NCI-H2196 (cell line): ENCODE measurements around the gene OR2G6.
"Not testable (repeated sequence)": the region's sequence is repeated elsewhere in the genome, so short reads cannot be mapped to it uniquely, and the experiment has no call there.

ENCODE experiments used
- DNase-seq: peaks from one replicate; lab custom pipeline; 2025; ENCODE audit not compliant: unreplicated experiment; lab: John Stamatoyannopoulos, UW

The OR2G6 gene

DNA sequence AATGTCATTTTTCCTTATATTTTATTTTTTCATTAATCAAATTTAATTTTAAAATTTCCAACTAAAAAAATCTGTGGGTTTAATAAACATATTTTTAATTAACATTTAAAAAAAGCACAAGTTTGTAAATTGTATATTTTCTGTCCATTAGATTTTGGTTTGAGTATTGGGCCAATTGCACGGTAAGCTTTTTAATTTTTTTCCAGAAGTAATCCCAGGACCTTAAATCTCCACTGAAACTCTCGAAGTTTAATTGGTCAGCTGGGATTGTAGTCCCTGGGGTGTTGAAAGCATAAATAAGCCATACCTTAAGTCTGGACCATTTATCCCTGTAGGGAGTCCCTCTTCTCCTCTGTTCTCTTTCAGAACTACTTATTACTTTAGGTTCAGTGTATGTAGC, at the start of gene OR2G6:
OR2G6 (plus strand) TSS at position 301 of the 400 bp plus-strand sequence. CDS start 13,574 bp downstream, outside the sequence.
- not testable (repeated sequence) for DNase-seq

DNA sequence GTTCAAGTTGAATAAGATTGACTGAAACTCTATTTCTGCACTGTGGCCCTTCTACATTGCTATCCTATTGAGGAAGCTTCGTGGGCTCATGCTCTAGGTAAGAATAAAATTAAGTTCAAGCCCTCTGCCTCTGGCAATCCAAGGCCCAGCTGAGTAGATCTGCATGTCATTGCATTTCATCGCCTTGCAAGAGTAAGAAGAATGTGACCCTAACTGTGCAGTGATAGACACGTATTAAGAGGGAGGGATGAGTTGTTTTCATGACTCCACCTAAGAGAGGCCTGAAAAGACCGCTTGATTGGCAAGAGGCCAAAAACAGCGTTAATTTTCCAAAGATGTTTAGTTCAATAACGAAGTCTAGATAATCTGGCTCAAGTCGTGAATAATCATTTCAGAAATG, 48.8 kb upstream of the OR2G6 start:
- DNase-seq, result not testable (repeated sequence)

DNA sequence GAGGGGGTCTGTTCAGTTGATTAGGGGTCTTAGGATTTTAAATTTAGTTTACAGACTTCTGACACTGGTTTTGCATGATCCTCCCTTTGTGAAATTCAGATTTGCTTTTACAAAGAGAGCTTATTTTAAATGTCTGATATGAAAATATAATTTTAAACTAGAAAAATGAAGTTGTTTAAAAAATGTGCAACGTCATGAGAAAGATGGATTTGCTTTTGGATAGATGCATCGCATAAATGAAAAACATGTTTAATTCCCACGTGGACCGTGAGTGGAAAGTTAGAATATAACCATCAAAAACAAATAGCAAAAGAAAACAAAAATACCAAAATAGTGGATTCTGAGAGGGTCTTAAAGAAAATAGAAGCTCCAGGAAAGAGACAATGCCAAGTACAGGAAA, 36.7 kb upstream of the OR2G6 start:
- DNase-seq, result no peak

DNA sequence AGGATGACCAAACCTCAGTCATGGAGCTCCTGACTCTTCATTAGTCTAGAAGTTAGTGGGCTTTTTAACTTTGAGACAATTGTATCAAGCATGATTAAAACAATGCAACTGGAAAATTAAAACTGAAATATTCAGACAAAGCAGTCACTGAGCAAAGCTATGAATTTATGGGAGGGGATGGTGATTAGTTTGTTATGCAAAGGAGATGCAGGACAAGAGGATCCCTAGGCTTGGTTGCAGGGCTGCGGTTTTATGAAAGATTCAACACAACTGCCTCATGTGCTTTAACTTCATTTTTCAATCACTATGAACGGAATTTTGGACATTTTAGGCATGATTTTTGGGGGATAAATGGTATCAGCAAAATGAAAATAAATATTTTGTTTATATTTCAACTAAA, 35.8 kb upstream of the OR2G6 start:
- DNase-seq, result not testable (repeated sequence)

DNA sequence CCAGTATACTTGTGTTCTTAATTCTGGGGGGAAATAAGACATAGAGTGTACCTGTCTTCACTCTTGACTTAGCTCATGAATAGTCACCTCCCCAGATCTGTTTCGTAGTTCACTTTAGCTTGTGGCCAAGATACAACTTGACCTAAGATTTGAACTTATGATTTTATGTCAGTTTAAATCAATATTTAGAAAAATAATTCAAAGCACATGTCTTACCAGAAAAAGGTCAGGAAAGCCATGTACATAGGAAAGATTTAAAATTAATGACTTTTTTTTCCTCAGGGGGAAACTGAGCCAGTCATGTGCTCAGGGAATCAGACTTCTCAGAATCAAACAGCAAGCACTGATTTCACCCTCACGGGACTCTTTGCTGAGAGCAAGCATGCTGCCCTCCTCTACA, 34.8 kb upstream of the OR2G6 start, which contains the start of gene OR2T3:
OR2T3 (plus strand) TSS at position 301 of the 400 bp plus-strand sequence; CDS start at position 301, 0 bp downstream.
- DNase-seq, result not testable (repeated sequence)

DNA sequence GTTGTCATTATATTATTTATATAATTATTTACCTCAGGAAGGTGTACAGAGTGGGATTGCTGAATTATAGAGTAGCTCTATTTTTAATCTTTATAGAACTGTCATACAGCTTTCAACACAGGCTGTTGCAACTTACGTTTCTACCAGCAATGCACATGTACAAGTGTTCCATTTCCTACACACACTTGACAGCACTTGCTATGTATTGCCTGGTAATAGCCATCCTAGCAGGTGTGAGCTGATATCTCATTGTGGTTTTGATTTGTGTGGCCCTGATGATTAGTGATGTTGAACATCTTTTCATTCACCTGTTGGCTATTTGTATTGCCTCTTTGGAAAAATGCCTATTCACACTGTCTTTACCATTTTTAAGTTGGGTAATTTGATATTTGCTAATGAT, 32.2 kb upstream of the OR2G6 start:
- DNase-seq, result not testable (repeated sequence)

DNA sequence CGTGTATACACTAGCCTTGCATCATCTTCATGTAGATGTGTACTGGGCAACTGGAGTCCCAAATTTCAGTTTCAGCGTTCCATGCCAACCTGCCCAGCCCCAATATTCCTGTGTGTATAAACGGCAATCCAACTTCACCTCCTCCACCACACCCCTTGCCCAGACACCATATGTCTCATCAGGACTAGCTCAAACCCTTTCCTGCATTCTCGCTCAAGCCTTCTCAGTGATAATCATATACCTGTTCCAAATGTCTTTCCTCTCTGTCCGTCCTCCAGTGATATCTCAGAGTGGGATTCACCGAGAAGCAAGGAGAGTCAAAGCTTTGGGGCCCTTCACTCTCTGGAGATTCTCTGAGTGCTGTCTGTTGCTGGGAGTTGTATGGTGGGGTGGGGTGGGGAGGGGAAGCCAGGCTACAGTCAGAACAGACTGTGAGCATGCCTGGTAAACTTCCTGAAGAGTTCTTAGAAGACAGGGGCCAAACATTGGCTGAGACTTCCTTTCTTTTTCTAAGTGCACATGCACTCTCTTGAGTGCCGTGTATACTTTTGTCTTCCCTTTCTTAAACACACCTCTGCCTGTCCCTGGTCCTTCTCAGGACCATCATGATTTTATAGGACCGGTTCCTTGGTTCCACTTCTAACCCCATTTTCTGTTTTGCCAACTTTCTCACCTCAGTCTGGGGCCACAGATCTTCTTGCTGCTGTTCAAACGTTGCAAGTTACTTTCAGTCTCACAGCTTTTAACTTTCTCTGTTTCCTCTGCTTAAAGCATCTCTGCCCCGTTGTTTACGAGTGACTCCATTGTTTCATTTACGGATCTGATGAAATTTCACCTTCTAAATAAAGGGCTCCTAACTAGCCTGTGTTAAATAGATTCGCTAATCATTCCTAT, 25.9 kb upstream of the OR2G6 start:
- DNase-seq, result not testable (repeated sequence)

DNA sequence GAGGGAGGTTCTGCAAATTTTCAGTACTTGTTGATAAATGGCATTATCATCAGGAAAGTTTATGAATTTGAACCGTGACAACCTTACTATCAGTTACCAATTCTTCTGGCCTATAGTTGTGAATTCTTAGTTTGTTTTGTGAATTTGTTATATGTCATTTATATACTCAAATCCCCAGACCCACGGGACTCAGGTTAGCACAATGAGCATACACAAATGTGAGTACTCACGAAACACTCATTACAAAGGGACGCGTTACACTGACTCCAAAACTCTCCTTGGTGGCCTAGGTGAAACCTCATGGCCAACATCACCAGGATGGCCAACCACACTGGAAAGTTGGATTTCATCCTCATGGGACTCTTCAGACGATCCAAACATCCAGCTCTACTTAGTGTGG, 19.6 kb upstream of the OR2G6 start, which contains the start of gene OR2T5:
OR2T5 (plus strand) TSS at position 301 of the 400 bp plus-strand sequence; CDS start at position 301, 0 bp downstream.
- DNase-seq, result not testable (repeated sequence)

DNA sequence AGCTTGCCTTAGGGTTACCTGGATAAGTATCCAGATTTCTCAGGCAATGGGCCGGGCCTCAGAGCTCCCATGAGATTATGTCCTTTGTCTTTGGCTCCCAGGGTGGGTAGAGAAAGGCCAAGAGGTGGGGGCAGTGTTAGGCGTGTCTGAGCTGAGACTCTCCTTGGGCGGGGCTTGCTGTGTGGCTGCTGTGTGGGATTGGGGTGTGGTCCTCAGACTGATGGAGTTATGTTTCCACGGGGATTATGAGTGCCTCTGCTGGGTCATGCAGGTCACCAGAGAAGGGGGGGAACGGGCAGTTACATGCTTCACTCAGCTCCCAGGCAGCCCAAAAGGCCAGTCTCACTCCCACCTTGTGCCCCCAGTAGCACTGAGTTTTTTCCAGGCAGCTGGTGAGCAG, 11.2 kb upstream of the OR2G6 start:
- not testable (repeated sequence) for DNase-seq

DNA sequence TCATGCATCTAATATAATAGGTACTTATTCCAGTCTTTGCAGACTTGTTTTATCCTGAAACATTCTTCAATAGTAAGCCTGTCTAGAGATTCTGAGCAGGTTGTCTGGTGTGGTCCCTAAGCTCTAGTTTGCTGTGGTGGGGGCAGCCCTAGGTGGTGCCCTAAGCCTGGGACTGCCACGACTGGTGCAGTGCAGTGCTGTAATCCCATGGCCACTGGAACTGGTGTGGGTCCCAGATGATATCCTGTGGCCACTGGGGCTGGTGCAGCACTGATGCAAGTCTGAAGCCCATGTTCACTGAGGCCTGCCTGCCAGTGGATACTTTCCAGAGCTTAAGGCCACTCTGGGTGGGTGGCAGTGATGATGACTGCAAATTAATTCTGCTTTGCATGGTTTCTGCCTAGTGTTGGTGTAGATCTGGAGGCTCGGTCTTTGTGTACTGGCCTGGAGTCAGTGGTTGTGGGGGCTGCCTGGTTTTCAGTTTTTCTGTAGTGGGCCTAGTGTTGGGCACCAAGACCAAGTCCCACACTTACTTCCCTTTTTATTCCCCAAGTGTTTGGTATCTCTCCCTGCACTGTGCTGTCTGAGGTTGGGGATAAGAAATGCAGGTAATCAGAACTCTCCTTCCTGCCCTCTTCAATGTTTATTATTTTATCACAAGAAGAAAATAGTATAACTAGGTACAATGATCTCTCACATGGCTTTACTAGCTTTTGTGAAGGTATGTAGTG, 7.4 kb upstream of the OR2G6 start:
- DNase-seq, result not testable (repeated sequence)

DNA sequence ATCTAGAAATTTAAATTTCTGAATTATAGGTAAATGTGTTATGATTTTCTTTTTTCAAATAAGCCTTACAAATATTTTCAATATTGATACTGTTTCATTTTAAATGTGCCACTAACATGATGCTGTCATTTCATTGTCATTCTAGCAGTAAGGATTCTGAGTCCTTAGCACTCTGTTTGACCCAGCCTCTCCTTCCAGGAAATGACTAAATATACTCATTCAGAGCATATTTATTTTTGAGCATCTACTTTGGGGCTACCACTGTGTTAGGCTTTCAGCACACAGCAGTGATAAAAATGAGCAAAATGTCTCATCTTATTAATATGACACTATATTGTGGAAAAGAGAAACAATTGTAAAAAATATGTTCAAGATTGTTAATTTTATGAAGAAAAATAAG, 2.3 kb downstream of the OR2G6 start:
- DNase-seq, result not testable (repeated sequence)

DNA sequence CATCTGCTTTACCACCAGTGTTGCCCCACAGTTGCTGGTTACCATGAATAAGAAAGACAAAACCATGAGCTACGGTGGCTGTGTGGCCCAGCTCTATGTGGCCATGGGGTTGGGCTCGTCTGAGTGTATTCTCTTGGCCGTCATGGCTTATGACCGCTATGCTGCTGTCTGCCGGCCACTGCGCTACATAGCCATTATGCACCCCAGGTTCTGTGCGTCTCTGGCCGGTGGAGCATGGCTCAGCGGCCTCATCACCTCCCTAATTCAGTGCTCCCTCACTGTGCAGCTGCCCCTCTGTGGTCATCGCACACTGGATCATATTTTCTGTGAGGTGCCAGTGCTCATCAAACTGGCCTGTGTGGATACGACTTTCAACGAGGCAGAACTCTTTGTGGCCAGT, 14.0 kb downstream of the OR2G6 start:
- DNase-seq, result no peak

DNA sequence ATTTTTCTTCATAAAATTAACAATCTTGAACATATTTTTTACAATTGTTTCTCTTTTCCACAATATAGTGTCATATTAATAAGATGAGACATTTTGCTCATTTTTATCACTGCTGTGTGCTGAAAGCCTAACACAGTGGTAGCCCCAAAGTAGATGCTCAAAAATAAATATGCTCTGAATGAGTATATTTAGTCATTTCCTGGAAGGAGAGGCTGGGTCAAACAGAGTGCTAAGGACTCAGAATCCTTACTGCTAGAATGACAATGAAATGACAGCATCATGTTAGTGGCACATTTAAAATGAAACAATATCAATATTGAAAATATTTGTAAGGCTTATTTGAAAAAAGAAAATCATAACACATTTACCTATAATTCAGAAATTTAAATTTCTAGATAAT, 29.6 kb downstream of the OR2G6 start:
- not testable (repeated sequence) for DNase-seq

DNA sequence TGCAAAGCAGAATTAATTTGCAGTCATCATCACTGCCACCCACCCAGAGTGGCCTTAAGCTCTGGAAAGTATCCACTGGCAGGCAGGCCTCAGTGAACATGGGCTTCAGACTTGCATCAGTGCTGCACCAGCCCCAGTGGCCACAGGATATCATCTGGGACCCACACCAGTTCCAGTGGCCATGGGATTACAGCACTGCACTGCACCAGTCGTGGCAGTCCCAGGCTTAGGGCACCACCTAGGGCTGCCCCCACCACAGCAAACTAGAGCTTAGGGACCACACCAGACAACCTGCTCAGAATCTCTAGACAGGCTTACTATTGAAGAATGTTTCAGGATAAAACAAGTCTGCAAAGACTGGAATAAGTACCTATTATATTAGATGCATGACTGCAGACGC, 39.5 kb downstream of the OR2G6 start:
- DNase-seq, result not testable (repeated sequence)

DNA sequence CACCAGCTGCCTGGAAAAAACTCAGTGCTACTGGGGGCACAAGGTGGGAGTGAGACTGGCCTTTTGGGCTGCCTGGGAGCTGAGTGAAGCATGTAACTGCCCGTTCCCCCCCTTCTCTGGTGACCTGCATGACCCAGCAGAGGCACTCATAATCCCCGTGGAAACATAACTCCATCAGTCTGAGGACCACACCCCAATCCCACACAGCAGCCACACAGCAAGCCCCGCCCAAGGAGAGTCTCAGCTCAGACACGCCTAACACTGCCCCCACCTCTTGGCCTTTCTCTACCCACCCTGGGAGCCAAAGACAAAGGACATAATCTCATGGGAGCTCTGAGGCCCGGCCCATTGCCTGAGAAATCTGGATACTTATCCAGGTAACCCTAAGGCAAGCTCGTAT, 43.2 kb downstream of the OR2G6 start:
- not testable (repeated sequence) for DNase-seq

DNA sequence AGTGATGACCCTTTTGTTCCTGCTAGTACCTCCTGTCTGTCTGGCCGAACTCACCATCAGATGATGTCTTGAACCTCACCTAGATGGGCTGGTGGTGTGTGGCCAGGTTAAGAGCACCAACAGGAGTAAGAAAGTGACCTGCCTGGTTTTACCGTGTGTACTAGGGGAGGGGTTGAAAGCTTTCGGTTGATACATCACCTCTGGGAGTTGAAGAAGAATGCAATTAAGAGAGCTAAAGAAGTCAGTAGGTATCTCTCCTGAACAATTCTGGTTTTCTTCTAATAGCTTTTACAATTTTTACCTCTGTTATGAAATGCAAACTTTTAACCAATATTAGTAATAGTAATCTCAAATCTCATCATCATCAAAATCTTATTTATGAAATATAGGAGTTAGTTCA, 54.8 kb downstream of the OR2G6 start, which contains the start of gene OR2T29:
OR2T29 (minus strand) TSS at position 101 of the 400 bp plus-strand sequence. CDS start 3,281 bp downstream, outside the sequence.
- not testable (repeated sequence) for DNase-seq

DNA sequence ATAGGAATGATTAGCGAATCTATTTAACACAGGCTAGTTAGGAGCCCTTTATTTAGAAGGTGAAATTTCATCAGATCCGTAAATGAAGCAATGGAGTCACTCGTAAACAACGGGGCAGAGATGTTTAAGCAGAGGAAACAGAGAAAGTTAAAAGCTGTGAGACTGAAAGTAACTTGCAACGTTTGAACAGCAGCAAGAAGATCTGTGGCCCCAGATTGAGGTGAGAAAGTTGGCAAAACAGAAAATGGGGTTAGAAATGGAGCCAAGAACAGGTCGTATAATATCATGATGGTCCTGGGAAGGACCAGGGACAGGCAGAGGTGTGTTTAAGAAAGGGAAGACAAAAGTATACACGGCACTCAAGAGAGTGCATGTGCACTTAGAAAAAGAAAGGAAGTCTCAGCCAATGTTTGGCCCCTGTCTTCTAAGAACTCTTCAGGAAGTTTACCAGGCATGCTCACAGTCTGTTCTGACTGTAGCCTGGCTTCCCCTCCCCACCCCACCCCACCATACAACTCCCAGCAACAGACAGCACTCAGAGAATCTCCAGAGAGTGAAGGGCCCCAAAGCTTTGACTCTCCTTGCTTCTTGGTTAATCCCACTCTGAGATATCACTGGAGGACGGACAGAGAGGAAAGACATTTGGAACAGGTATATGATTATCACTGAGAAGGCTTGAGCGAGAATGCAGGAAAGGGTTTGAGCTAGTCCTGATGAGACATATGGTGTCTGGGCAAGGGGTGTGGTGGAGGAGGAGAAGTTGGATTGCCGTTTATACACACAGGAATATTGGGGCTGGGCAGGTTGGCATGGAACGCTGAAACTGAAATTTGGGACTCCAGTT, 57.9 kb downstream of the OR2G6 start:
- not testable (repeated sequence) for DNase-seq

DNA sequence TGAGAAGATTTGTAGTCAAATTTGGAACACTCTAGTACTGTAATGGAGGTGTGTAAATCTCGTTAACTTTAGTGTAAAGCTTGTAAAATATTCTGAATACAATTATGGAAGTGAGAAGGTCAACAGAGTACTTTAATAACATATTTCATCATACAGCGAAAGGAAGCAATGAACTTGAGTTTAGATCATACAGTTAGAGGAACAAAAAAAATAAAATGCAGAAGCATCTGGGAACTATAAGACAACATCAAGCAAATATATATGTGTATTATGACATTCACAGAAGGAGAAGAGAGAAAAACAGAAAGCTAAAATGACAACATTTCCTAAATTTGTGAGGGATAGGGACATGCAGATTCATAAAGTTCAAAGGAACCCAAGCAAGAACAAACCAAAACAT, 61.2 kb downstream of the OR2G6 start:
- not testable (repeated sequence) for DNase-seq

DNA sequence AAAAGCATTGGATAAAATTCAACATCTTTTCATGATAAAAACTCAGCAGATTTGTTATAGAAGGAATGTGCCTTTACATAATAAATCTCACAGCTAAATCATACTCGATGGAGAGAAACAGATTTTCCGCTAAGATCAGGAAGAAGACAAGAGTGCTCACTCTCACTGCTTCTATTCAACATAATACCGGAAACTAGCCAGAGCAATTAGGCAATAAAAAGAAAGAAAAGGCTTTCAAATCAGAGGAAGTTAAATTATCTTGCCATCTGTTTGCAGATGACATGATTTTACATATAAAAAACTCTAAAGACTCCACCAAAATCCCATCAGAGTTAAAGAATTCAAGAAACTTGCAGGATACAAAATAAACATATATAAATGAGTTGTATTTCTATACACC, 62.9 kb downstream of the OR2G6 start:
- DNase-seq, result not testable (repeated sequence)

DNA sequence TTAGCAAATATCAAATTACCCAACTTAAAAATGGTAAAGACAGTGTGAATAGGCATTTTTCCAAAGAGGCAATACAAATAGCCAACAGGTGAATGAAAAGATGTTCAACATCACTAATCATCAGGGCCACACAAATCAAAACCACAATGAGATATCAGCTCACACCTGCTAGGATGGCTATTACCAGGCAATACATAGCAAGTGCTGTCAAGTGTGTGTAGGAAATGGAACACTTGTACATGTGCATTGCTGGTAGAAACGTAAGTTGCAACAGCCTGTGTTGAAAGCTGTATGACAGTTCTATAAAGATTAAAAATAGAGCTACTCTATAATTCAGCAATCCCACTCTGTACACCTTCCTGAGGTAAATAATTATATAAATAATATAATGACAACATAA, 64.2 kb downstream of the OR2G6 start:
- not testable (repeated sequence) for DNase-seq

DNA sequence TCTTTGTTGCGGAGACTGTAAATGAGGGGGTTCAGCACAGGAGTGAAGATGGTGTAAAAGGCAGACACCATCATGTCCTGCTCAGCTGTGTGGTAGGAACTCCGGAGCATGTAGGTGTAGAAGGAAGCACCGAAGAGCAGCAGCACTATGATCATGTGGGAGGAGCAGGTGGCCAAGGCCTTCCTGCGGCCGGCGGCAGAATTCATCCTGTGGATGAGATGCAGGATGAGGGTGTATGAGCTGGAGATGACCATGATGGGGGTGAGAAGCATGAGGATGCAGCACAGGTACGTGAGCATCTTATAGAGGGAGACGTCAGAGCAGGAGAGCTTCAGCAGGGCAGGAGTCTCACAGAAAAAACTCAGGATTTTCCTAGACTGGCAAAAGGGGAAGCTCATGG, 66.0 kb downstream of the OR2G6 start:
- DNase-seq, result not testable (repeated sequence)
